ENCODE data around the gene MUC4.

MUC4 gene

GRCh38 chr3:195811756-195812155 is at the start of gene MUC4:
Gene MUC4, minus strand, starts transcription at chr3:195811929. Its CDS starts 112 bp downstream, at chr3:195811817.
- H3K27ac ChIP-seq = no peak within 1 kb of the TSS
- TF ChIP-seq ZFX (IDR thresholded peaks at IDR 0.05; ENCODE audit: borderline replicate concordance) = no peak
- no peak for TF ChIP-seq CTCF (IDR thresholded peaks at IDR 0.05)

GRCh38 chr3:195860456-195860855 is 48.7 kb upstream of the MUC4 start:
- TF ChIP-seq ZFX (IDR thresholded peaks at IDR 0.05; ENCODE audit: borderline replicate concordance) (no peak), CTCF (IDR thresholded peaks at IDR 0.05) (no peak)

GRCh38 chr3:195859846-195860411 is 48.2 kb upstream of the MUC4 start:
- no peak overlapping the region; the same call in 1 of the 2 replicates for H3K27ac ChIP-seq
- TF ChIP-seq ZFX (IDR thresholded peaks at IDR 0.05; ENCODE audit: borderline replicate concordance) (no peak), CTCF (IDR thresholded peaks at IDR 0.05) (no peak)

More at GRCh38 chr3:195860456-195860855, 48.7 kb upstream of the MUC4 start:
- H3K27ac ChIP-seq = no peak overlapping the region; the same call in 1 of the 2 replicates

GRCh38 chr3:195859061-195859845 is 47.5 kb upstream of the MUC4 start:
- TF ChIP-seq ZFX (IDR thresholded peaks at IDR 0.05; ENCODE audit: borderline replicate concordance) (no peak), CTCF (IDR thresholded peaks at IDR 0.05) (peak; percentile 95)
- H3K27ac ChIP-seq = no peak overlapping the region

GRCh38 chr3:195856410-195857084 is 44.8 kb upstream of the MUC4 start:
- no peak for TF ChIP-seq CTCF (IDR thresholded peaks at IDR 0.05)
- H3K27ac ChIP-seq = no peak overlapping the region

GRCh38 chr3:195855471-195856409 is 44.0 kb upstream of the MUC4 start:
- TF ChIP-seq CTCF (IDR thresholded peaks at IDR 0.05) (peak; percentile 88), ZFX (IDR thresholded peaks at IDR 0.05; ENCODE audit: borderline replicate concordance) (no peak)
- H3K27ac ChIP-seq = peak overlapping the region; percentile 14; the same call in 1 of the 2 replicates
